Fibroblast of skin of scalp (primary cell): ENCODE measurements around the gene KCNIP4.
A peak's percentile ranks its signal among the peaks of the same experiment; 100 is the strongest.

Experiments
- DNase-seq: peaks from one replicate; pipeline ENCODE4 v3.0.0-alpha.2; 2013

Gene KCNIP4

DNA sequence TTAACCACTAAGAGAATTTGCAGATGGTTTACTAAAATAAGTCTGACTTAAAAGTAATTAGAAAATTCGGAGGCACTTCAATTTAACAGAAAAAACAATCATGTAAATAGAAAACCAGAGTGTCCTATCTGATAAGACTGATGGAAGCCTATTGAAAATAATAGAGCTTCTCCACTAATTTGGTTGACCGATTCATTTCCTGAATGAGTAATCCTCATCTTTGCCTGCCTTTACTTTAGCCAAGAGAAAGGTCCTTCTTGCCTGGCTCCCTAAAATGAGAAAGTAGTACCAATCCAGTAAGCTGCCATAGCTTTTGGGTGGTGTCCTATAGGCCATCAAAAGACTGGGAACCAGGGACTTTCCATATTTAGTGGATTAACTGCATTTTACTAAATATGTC is 48.4 kb downstream of the KCNIP4 start:
- no peak for DNase-seq

DNA sequence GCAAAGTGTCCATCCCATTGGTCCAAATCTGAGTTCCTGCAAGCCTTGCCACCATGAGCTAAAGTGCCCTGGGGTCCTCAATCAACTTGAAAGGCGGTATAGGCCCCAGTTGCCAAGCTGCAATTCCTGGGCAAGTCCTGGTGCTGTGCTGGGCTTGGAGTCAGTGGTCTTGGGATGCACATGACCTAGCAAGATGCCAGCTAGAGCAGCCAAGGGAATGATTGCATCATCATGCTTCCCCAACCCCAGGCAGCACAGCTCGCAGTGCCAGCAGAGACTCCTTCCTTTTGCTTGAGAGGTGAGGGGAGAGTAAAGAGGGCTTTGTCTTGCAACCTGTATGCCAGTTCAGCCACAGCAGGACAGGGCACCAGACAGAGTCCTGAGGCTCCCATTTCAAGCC is 50.5 kb downstream of the KCNIP4 start:
- DNase-seq = no peak

DNA sequence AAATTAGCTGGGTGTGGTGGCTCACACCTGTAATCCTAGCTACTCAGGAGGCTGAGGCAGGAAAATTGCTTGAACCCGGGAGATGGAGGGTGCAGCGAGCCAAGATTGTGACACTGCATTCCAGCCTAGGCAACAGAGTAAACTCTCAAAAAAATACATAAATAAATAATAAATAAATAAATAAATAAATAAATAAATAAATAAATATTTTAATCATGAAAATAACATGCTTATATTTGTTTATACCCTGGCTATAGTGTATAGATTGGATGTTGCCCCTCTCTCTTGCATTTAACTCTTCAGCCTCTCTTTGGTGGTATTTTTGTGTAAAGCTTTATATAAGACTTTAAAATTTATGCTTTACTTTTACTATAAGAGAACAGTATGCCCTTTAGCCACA is 51.8 kb downstream of the KCNIP4 start:
- DNase-seq = no peak

DNA sequence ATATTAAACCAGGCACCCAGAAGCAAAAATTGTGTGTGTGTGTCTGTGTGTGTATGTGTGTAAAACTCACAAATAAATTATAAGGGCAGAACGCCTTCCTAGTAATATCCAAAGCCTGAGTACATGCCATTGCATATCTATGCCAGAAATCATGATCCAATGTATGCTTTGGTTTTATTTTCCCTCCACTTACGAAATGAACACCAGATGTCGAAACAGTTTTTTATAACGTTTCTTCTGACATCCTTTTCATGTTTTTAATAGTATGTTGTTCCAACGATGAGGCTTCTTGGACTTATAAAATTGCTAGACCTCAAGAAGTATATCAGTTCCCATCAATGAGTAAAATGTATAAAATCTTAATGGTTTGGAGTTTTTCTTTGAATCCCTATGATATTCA is 55.4 kb downstream of the KCNIP4 start:
- peak; percentile 27 for DNase-seq

DNA sequence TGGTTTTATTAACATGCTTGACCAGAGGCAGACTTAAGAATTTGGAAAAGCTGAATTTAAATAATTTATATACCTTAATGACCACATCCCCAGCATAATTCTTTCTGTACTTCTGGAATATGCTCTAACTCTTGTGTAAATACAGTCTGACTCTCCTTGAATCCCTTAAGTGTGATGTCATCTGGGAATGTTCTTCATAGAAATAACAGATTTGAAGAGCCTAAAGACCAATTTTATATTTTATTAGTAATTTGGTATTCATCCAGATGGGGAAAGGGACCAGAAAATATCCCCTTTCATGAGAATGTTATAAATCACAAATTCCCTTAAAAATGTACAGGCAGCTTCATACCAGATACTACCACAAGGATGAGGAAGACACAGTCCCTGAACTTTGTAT is 58.3 kb downstream of the KCNIP4 start:
- peak; percentile 34 for DNase-seq

DNA sequence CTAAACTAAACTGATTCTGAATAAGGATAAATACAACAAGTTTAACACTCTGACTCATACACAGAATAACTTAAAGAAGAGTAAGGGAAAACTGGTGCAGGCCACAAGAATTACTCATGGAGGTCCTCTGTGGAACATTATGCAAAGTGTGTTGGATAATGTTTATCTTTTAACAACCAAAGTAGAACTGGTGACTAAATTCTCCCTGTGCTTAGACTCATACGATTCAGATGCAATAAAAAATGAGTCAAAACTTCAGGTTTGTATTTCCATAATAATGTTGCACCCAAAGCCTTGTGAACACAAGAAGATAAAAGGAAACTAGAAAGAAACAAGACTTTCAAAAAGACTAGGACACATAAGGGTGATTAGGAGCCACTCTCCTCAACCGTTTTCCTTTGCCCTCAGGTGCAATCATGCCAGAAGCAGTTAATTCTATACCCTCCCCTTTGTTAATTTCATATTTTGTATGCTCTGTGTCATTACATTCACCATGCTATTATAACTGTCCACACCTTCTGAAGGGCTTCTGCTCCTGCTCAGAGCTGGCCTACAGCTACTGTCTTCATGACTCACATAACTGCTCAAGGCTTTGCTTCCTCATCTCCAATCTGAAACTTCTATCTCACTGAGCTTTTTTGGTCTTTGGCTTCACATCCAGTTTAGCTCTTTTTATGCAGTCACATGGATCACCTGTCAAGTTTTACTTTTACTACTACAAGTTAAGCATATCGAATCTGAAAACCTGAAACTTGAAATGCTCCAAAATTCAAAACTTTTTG is 60.2 kb downstream of the KCNIP4 start:
- DNase-seq = peak; percentile 88

DNA sequence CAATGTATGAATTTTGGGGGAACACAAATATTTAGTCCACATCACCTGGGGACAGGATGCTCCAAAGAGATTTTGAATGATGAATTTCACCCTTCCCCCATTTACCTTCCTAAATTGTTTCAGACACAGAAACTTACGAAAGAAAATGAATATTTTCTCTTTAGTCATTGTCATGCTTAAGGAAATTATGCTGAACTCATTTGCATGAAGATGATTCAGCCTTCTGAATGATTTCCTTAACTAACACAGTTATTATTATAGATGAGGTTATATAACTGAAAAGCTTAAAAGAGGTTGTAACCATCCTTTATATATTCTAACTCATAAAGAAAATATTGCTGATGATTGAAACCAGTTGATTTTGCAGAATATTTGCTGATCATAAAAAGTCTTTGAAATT is 61.1 kb downstream of the KCNIP4 start:
- DNase-seq = no peak

DNA sequence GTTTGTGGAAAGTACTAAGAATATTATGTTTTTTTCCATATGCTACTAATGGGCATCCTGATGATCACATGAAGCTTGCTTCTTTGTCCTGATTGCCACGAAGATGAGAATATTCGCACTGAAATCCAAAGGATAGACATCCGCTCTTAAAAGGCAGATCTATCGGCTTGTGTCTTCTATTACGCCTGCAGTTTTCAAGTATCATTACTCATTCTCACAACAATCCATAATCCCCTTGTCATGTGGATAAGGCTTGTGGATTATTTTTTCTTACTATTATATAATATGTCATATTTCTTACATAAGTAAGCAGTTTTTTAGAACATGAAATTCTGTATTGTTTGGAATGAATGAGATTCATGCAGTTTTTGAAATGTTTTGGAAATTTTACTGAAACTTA is 62.8 kb downstream of the KCNIP4 start:
- DNase-seq = peak; percentile 15

DNA sequence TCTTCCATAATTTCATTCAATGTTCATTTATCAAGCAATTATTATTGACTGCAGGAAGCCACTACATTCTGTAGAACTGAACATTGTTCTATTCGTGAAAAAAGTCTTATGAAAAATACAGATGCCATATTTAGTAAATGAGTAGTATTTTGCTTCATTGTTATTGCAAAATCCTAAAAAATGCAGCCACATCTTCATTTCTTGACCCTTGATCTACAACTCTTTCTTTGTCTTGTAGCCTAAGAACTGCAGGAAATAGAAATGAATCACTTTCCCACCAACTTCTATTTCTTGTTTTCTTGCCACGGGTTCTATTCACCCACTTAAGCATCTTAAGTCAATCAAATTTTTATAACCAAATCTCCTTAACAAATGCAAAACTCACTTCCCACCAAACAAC is 63.3 kb downstream of the KCNIP4 start:
- DNase-seq = peak; percentile 54

DNA sequence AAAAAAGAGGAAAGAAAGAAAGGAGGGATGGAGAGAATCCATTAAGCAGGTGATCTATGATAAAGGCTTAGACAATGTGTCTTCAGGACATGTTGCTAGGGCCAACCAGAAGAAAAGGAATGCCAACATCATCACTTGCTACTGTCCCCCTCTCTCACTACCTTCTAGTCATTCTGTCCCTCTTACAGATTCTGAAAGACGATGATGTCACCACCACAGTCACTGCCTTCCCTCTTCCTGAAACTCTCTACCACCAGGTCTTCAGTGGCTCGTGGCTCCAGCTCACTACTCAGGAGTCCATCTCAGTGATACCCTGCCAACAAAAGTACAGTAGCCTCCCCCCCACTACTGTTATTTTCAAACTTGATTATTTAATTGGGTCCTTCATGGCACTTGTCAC is 64.0 kb downstream of the KCNIP4 start:
- no peak for DNase-seq

DNA sequence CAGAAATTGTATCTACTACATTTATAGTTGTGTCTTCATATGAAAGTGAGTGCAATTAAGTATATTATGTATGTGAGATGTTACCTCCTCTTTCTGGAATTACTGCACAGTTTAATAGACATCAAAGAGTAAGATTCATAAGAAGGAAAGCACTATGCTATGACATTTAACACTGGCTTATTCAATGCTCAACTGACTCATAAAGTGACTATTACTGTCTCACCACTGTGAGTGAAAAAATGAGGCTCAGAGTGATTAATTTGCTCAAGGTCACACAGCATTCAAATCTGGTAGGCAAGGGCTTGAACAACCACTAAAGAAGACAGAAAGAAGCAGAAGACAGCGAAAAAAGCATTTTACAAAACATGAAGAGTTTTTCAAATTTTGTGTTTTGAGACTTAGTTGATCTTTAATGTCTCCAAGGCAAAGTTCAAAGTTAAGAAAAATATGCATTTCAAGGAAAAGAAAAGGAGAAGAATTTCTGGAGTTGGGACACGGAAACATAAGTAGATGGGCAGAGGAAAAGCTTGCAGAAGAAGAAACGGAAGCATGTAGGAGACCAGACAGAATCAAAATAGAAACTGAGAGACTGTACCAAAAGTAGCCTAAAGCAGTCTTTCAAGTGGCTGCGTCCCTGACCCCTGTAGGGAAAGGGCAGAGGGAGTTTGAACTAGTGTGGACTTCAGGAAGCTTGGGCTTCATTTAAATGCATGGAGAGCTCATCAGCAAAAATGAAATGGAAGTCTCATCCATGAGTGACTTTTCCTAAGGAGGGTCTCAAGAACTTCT is 66.3 kb downstream of the KCNIP4 start:
- DNase-seq = no peak

DNA sequence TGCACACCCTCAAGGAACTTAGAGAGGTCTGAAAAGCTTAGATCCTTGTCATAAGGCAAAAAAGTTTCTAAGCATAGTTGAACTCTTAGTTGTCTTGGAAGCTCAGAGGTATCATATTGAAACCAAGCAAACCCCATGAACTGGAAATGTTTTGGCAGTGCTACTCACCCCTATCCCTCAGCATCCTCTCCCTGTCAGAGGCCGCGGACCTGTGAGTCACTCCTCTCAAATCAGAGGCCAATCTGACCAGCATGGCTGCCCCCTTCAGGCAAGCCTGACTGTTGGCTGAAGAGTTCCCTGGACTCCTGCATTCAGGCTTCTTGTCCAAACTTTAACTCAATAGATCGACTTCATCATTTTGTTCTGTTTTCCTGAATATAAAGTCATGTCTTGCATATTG is 69.4 kb downstream of the KCNIP4 start:
- no peak for DNase-seq

DNA sequence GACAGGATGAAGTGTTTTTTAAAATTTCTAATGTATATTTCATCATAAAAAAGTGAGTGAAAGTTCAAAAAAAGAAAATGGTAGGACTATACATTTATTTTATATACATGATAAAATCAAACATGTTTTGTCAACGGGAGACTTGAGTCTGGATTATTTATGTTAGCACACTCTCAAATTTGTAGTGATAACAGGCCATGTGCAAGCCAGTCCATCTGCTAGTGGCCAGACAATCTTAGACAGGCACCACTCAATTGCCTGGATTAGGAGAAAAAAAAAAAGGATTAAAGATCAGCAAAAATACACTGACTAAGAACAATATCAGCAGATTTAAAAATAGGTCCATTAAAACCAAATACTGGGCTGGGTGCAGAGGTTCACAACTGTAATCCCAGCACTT is 71.9 kb downstream of the KCNIP4 start:
- DNase-seq = no peak

DNA sequence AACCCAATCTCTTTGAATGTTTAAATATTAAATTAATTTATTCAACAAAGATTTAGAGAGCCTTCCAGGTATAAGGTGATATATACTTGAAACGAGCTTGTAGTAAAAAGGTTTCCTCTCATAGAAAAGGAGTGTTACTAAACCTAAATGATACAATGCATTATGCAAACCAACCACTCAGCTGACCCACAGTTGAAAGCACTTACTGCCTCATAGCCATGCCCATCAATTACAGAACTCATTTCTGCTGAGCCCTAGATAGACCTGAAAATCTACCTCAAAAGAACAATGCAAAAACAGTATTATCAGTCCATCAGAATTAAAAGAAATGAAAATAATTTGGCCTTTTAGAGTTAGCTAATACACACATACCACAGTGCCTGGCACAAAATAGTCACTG is 75.4 kb downstream of the KCNIP4 start:
- DNase-seq = no peak

DNA sequence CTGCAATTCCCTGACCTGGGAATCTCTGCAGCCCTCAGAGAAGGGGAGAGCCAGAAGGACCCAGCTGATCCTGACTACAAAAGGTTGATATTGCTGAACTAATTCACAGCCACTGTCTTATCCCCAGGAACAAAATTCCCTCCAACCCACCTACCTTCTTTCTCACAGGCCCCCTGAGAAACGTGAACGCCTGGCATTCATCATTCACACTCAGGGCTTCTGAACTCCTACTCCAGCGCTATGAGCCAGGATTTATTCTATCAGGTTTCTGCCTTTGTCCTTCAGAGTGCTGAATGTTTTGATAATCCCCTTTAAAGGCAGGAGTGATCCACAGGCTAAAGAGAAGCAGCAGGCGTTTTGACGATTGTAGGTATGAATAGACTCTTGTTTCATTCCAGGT is 76.5 kb downstream of the KCNIP4 start:
- DNase-seq = no peak

DNA sequence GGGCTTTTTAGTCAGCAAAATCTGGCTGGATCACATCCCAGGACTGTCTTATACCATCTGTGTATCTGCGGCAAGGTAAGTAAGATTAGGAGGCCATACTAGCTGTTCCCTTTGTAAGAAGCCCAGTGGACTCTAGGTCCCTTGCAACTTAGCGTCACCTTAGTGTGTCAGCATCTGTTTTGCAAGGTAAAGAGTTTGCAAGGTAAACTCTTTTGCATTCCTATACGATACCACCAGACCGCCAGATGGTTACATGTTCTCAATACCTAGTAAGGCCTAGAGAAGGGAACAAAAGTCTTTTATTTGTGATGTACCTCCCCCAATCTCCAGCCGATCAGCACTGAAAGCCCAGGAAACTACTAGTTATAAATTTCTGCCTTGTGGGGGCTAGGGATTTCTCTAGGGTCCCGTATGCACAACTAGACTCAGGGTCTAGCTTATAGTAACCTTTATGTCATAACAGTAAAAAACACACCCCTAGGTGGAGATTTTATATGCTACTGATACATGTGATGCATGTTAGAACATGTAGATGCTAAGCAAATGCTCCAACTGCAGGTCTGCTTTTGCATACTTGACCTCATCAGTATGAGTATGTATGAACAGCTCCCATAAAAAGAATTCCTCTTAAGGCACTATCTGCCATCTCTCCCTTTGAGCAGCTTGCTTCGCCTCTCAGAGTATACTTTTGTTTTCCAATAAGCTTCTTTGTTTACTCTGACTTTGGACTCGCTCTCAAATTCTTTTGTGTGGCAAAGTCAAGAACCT is 78.4 kb downstream of the KCNIP4 start:
- DNase-seq = no peak

DNA sequence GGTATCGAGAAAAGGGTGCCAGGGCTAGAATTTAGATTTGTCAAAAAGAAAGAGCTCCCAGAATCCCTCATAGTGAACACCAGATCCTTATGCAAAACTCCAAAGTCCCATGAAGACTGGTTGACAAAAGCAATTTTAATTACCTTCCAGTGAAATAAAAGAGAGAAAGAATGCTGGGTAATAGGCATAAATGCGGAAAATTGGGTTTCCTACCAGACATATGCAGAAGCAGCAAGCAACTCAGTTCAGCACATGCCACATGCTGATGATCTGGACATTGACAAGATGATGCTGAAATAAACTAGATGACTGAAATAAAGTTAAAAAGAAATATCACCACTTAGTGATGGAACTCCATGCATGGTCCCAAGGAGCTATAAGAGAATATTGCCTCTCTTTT is 83.9 kb downstream of the KCNIP4 start:
- no peak for DNase-seq

DNA sequence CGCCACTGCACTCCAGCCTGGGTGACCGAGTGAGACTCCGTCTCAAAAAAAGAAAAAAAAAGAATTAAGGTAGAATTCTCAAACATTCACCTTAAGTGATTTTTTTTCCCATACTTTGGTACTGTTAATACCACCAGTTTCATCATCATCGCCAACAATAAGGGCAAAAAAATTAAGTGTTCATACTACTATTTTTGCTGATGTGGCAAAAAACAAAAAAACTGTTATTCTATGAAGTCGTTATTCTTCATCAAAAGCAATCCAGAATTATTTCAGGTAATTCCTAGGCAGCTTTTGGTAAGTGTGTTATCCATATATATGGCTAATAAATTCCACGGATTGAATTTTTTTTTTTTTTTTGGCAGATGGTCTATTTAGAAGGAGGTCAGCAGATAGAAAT is 85.7 kb downstream of the KCNIP4 start:
- no peak for DNase-seq

DNA sequence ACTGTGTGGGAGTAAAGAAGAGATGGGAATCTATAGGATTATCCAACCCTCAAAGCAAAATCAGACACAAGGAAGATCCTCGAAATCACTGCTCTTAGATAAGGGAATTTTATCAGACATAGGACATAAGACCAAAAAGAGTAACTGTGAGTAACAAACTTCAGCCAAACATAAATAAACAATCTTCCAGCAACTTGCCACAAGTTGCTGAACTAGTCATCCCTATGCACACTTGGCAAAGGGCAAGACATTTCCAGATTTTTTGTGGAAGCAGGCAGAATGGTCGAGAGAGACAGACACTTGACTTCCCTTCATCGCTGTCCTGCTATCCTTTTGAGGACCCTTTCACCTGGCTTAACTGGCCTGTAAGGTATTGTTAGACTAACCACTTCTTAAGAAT is 89.6 kb downstream of the KCNIP4 start:
- DNase-seq = no peak

DNA sequence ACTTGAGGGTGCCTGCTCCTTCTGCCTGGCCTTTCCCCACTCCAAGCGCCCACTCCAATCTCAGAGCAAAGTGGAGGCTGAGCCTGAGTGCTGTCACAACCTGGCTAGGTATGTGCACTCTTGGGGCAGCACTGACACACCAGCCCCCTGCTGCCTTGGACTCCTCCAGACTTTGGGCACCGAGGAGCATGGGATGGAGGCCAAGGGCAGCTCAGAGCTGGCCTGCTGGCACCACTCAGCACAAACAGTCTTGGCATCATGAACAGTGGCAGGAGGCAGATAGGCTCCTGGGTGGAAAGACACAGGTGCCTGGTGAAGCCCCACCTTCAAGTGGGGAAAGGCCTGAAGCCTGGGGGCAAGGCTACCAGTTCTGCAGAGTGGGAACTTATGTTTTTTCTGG is 91.8 kb downstream of the KCNIP4 start:
- DNase-seq = no peak

DNA sequence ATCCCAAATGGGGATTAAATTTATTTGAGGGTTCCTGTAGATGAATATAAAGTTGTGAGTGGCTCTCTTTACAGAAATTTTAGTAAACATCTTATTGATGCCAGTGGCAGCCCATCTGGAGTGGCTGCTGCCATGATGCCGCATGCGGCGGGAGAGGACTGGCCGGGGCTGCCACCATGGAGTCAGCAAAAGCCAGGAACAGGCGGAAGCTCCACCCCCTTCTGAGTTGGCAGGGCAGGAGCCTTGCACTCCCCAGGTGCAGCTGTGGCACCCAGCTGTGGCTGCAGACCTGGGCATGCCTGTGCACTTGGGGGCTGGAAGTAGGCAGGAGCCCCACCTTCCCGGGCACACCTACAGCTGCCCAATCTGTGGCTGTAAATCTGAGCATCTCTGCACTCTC is 92.3 kb downstream of the KCNIP4 start:
- no peak for DNase-seq

DNA sequence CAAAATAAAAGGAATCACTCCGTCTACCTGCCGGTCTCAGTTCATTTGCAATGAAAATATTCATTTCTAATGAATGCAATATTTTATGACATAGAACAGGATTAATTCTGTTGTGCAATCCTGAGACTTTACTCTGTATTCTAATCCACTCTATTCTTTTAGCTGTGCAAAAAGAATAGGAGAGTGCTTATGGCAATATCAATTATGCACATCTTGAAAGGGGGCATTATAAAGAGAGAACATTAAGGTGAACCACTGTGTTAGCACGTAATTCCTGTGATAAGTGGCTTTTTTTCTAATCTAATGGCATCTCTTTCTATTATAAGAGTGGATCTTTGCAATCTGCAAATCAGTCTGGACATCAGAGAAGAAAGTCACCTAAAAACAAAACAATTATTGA is 99.5 kb downstream of the KCNIP4 start:
- DNase-seq = no peak

DNA sequence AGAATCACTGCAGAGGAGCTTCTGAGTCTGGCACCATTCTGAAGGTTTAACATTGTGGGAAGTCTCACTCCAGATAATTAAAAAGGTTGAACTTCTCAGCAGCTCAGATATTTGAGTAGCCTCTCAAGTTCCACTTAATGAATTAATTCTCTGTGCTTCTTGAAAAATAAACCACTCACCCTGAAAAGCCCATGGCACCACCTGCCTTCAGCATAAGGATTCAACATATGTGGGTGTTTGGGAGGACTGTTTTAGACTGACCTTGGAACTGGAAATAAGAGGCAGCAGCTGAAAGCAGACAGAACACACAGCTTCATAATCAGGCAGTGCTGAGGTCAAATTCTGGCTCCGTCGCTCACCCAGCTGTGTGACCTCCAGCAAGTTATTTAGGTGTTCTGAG is 100.6 kb downstream of the KCNIP4 start:
- no peak for DNase-seq

DNA sequence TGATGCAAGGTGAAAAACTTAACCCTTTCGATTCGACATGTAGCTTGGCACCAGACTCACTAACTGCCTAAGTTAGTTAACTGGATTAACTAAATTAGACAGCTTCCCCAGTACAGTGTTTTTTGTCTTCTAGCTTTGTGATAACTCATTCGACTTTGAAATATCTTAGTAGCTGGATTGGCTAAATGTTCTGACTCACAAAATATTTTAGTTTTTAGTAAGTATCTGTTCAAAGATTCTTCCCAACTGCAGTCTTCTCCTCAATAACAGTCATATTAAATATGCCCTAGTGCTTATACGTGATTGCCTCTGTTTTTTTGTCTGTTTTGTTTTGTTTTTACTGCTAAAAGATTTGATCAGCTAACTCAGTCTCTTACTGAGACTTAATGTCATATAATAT is 102.9 kb downstream of the KCNIP4 start:
- DNase-seq = peak; percentile 10
